ENCODE measurements around the gene LAMA4. TPM values are rescaled to one million over a fixed set of nuclear protein-coding genes. Genes with fewer than 3 reads are reported as not detected.
"Not testable (repeated sequence)": the region's sequence is repeated elsewhere in the genome, so short reads cannot be mapped to it uniquely, and the experiment has no call there.

LAMA4 gene
- total RNA-seq, 5 donors from 2014 or later (not counting 1 experiment from before 2014, with no cell fraction given): 0.25 to 0.85 (median 0.56) TPM; not detected in 2

GRCh38 chr6:112113431-112113830, 140.9 kb downstream of the LAMA4 start:
- no peaks in the 10 kb centered on the region for H3K36me3 Mint-ChIP-seq
- H3K27me3 Mint-ChIP-seq: peaks cover 3 to 16% of the 10 kb centered on the region in 2 donors
- DNase-seq (no peak), ATAC-seq (replicated peaks in 1 of 4) (no peak)
- ChIA-PET CTCF (no interaction called here), POLR2A (no interaction called here)
- Histone ChIP-seq H3K27ac (ENCODE audit: low read length) (no peak overlapping the region), H3K27me3 (replicated peaks in 1 of 2; ENCODE audit: control insufficient read depth in 2 of 2, extremely low read depth in 1 of 2, insufficient read depth in 2 of 2, low read length in 1 of 2) (peaks cover 0 to 9% of the 10 kb centered on the region in 2 experiments), H3K4me1 (ENCODE audit: control insufficient read depth in 1 of 2, extremely low read depth in 1 of 2, insufficient read depth in 2 of 2, low read length in 2 of 2) (no peaks in the 10 kb centered on the region), H3K9me3 (no peaks in the 10 kb centered on the region), H3K36me3 (ENCODE audit: control insufficient read depth in 2 of 2, extremely low read depth in 1 of 2, insufficient read depth in 1 of 2, low read length in 1 of 2) (no peaks in the 10 kb centered on the region), H3K4me3 (ENCODE audit: control insufficient read depth in 1 of 2, extremely low read depth in 1 of 2, low read length in 1 of 2) (no peak overlapping the region)
- H3K27ac Mint-ChIP-seq: no peak overlapping the region
- no peak overlapping the region for H3K4me3 Mint-ChIP-seq
- WGBS (ENCODE audit: insufficient coverage): 100% methylated on average over 1 of the region's 3 CpGs
- H3K4me1 Mint-ChIP-seq: no peaks in the 10 kb centered on the region
- no peaks in the 10 kb centered on the region for H3K9me3 Mint-ChIP-seq

GRCh38 chr6:112109262-112109661, 145.1 kb downstream of the LAMA4 start:
- H3K27ac Mint-ChIP-seq: no peak overlapping the region
- ATAC-seq (replicated peaks in 1 of 4) (no peak), DNase-seq (no peak)
- Histone ChIP-seq H3K4me1 (ENCODE audit: control insufficient read depth in 1 of 2, extremely low read depth in 1 of 2, insufficient read depth in 2 of 2, low read length in 2 of 2) (no peaks in the 10 kb centered on the region), H3K4me3 (ENCODE audit: control insufficient read depth in 1 of 2, extremely low read depth in 1 of 2, low read length in 1 of 2) (no peak overlapping the region), H3K9me3 (no peaks in the 10 kb centered on the region), H3K27me3 (replicated peaks in 1 of 2; ENCODE audit: control insufficient read depth in 2 of 2, extremely low read depth in 1 of 2, insufficient read depth in 2 of 2, low read length in 1 of 2) (peaks cover 0 to 6% of the 10 kb centered on the region in 2 experiments), H3K27ac (ENCODE audit: low read length) (no peak overlapping the region), H3K36me3 (ENCODE audit: control insufficient read depth in 2 of 2, extremely low read depth in 1 of 2, insufficient read depth in 1 of 2, low read length in 1 of 2) (no peaks in the 10 kb centered on the region)
- H3K4me3 Mint-ChIP-seq: no peak overlapping the region
- H3K9me3 Mint-ChIP-seq: peaks cover 4 to 6% (median 5%) of the 10 kb centered on the region in 3 donors
- 95% methylated on average over 6 of the region's 9 CpGs for WGBS (ENCODE audit: insufficient coverage)
- peaks cover 0 to 14% of the 10 kb centered on the region in 2 donors for H3K27me3 Mint-ChIP-seq
- H3K36me3 Mint-ChIP-seq: no peaks in the 10 kb centered on the region
- CTCF ChIA-PET: no interaction called here
- POLR2A ChIA-PET: interaction anchor here in 1 of 2 donors (0.5 kb wide), 1 partner anchor 399 kb away, joined by 3 read pairs; no protein-coding TSS in a partner anchor
- H3K4me1 Mint-ChIP-seq: no peaks in the 10 kb centered on the region

DNA sequence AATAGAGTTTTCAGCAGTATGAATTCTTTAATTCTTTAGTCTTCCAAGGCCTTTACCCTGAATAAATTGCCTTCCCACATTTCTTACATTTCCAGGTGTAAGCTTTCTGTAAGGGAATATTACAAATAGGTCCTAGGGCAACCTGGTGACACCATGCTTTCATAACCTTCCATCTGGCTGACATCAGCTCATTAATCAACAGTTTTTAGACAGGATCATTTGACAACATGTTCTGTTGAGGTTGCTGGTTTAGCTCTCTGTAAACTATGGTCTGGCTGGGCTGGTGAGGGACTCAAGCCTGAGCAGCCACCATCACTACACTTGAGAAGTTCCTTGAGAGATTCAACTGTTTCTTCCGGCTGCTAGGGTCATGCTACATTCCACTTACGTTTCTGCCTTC, 147.8 kb downstream of the LAMA4 start:
- peaks cover 6% of the 10 kb centered on the region for H3K36me3 Mint-ChIP-seq
- H3K4me1 Mint-ChIP-seq: no peaks in the 10 kb centered on the region
- ATAC-seq (replicated peaks in 1 of 4): no peak
- Histone ChIP-seq H3K4me1 (ENCODE audit: control insufficient read depth in 1 of 2, extremely low read depth in 1 of 2, insufficient read depth in 2 of 2, low read length in 2 of 2) (no peaks in the 10 kb centered on the region), H3K9me3 (no peaks in the 10 kb centered on the region), H3K4me3 (ENCODE audit: control insufficient read depth in 1 of 2, extremely low read depth in 1 of 2, low read length in 1 of 2) (no peak overlapping the region), H3K36me3 (ENCODE audit: control insufficient read depth in 2 of 2, extremely low read depth in 1 of 2, insufficient read depth in 1 of 2, low read length in 1 of 2) (no peaks in the 10 kb centered on the region), H3K27me3 (replicated peaks in 1 of 2; ENCODE audit: control insufficient read depth in 2 of 2, extremely low read depth in 1 of 2, insufficient read depth in 2 of 2, low read length in 1 of 2) (peaks cover 0 to 3% of the 10 kb centered on the region in 2 experiments), H3K27ac (ENCODE audit: low read length) (no peak overlapping the region)
- ChIA-PET POLR2A (no interaction called here), CTCF (no interaction called here)
- no peak for DNase-seq
- 50% methylated on average over 2 of the region's 2 CpGs for WGBS (ENCODE audit: insufficient coverage)
- H3K9me3 Mint-ChIP-seq: peaks cover 4 to 6% (median 5%) of the 10 kb centered on the region in 3 donors
- H3K27ac Mint-ChIP-seq: no peak overlapping the region
- H3K4me3 Mint-ChIP-seq: no peak overlapping the region
- H3K27me3 Mint-ChIP-seq: peaks cover 0 to 11% of the 10 kb centered on the region in 2 donors

DNA sequence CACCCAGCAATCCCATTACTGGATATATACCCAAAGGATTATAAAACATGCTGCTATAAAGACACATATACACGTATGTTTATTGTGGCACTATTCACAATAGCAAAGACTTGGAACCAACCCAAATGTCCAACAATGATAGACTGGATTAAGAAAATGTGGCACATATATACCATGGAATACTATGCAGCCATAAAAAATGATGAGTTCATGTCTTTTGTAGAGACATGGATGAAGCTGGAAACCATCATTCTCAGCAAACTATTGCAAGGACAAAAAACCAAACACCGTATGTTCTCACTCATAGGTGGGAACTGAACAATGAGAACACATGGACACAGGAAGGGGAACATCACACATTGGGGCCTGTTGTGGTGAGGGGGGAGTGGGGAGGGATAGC, 148.3 kb downstream of the LAMA4 start:
- H3K27me3 ChIP-seq (replicated peaks in 1 of 2; ENCODE audit: control insufficient read depth in 2 of 2, extremely low read depth in 1 of 2, insufficient read depth in 2 of 2, low read length in 1 of 2); H3K4me1 ChIP-seq (ENCODE audit: control insufficient read depth in 1 of 2, extremely low read depth in 1 of 2, insufficient read depth in 2 of 2, low read length in 2 of 2); H3K36me3 Mint-ChIP-seq; H3K4me3 Mint-ChIP-seq; H3K4me1 Mint-ChIP-seq; DNase-seq; H3K36me3 ChIP-seq (ENCODE audit: control insufficient read depth in 2 of 2, extremely low read depth in 1 of 2, insufficient read depth in 1 of 2, low read length in 1 of 2); H3K9me3 ChIP-seq; H3K27ac Mint-ChIP-seq; H3K4me3 ChIP-seq (ENCODE audit: control insufficient read depth in 1 of 2, extremely low read depth in 1 of 2, low read length in 1 of 2); POLR2A ChIA-PET; H3K9me3 Mint-ChIP-seq; H3K27ac ChIP-seq (ENCODE audit: low read length); H3K27me3 Mint-ChIP-seq; CTCF ChIA-PET; ATAC-seq (replicated peaks in 1 of 4): not testable (repeated sequence)
- no CpG with 5 or more reads among the region's 2 CpGs for WGBS (ENCODE audit: insufficient coverage)

DNA sequence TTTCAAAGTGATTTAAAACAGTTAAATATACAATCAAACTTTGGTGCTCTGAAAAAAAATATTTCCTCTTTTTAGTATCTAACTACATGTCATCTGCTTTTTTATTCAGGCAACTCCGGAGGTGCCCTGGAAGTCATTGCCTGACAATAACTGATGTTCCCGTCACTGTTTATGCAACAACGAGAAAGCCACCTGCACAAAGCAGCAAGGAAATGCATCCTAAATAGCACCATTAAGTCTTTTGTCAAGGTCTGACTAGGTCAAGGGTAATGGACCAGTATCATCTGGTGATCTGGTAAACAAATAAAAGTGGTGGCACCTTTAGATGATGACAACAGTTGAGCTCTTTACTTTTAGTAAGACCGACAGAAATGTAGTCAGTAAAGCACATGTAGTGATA, 153.8 kb downstream of the LAMA4 start:
- Mint-ChIP-seq H3K4me3 (no peak overlapping the region), H3K9me3 (peaks cover 4 to 6% (median 5%) of the 10 kb centered on the region in 3 donors), H3K36me3 (peaks cover 16% of the 10 kb centered on the region), H3K27ac (no peak overlapping the region), H3K4me1 (no peaks in the 10 kb centered on the region), H3K27me3 (peaks cover 0 to 6% of the 10 kb centered on the region in 2 donors)
- Histone ChIP-seq H3K9me3 (no peaks in the 10 kb centered on the region), H3K4me1 (ENCODE audit: control insufficient read depth in 1 of 2, extremely low read depth in 1 of 2, insufficient read depth in 2 of 2, low read length in 2 of 2) (no peaks in the 10 kb centered on the region), H3K27ac (ENCODE audit: low read length) (no peak overlapping the region), H3K27me3 (replicated peaks in 1 of 2; ENCODE audit: control insufficient read depth in 2 of 2, extremely low read depth in 1 of 2, insufficient read depth in 2 of 2, low read length in 1 of 2) (no peaks in the 10 kb centered on the region), H3K4me3 (ENCODE audit: control insufficient read depth in 1 of 2, extremely low read depth in 1 of 2, low read length in 1 of 2) (no peak overlapping the region), H3K36me3 (ENCODE audit: control insufficient read depth in 2 of 2, extremely low read depth in 1 of 2, insufficient read depth in 1 of 2, low read length in 1 of 2) (no peaks in the 10 kb centered on the region)
- DNase-seq (no peak), ATAC-seq (replicated peaks in 1 of 4) (no peak)
- ChIA-PET CTCF (interaction anchor here in 1 of 2 donors (1.0 kb wide), 1 partner anchor 14 kb away, joined by 4 read pairs; no protein-coding TSS in a partner anchor), POLR2A (no interaction called here)
- WGBS (ENCODE audit: insufficient coverage): 89% methylated on average over 3 of the region's 4 CpGs

DNA sequence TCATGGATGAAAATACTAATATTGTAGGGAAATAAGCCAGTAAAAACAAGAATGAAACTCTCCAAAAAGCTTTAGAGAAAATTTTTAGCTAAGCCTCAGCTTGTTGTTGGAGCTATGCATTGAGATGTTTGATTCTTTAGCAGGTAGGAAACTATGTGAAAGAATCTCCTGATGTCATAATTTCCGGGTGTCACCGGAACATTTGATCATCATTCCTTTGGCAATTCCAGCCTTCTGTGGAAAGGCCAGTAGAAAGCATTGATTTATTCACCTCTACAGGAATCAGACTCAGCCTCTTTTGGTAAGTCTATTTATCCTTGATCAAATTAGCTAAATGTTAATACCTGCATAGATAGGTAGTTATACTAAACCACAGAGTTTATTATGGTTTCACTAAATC, 157.5 kb downstream of the LAMA4 start:
- no peak for DNase-seq
- Histone ChIP-seq H3K4me1 (ENCODE audit: control insufficient read depth in 1 of 2, extremely low read depth in 1 of 2, insufficient read depth in 2 of 2, low read length in 2 of 2) (no peaks in the 10 kb centered on the region), H3K27ac (ENCODE audit: low read length) (no peak overlapping the region), H3K4me3 (ENCODE audit: control insufficient read depth in 1 of 2, extremely low read depth in 1 of 2, low read length in 1 of 2) (no peak overlapping the region), H3K27me3 (replicated peaks in 1 of 2; ENCODE audit: control insufficient read depth in 2 of 2, extremely low read depth in 1 of 2, insufficient read depth in 2 of 2, low read length in 1 of 2) (no peaks in the 10 kb centered on the region), H3K9me3 (no peaks in the 10 kb centered on the region), H3K36me3 (ENCODE audit: control insufficient read depth in 2 of 2, extremely low read depth in 1 of 2, insufficient read depth in 1 of 2, low read length in 1 of 2) (no peaks in the 10 kb centered on the region)
- H3K9me3 Mint-ChIP-seq: no peaks in the 10 kb centered on the region
- no peak overlapping the region for H3K27ac Mint-ChIP-seq
- 90% methylated on average over 2 of the region's 2 CpGs for WGBS (ENCODE audit: insufficient coverage)
- POLR2A ChIA-PET: interaction anchor here in 1 of 2 donors (1.2 kb wide), 1 partner anchor 13 kb away, joined by 3 read pairs; no protein-coding TSS in a partner anchor
- H3K27me3 Mint-ChIP-seq: peaks cover 0 to 3% of the 10 kb centered on the region in 2 donors
- no peaks in the 10 kb centered on the region for H3K4me1 Mint-ChIP-seq
- no peak for ATAC-seq (replicated peaks in 1 of 4)
- H3K4me3 Mint-ChIP-seq: no peak overlapping the region
- CTCF ChIA-PET: no interaction called here
- H3K36me3 Mint-ChIP-seq: peaks cover 9% of the 10 kb centered on the region
